ENCODE results near the gene EDRF1.

EDRF1 gene

DNA sequence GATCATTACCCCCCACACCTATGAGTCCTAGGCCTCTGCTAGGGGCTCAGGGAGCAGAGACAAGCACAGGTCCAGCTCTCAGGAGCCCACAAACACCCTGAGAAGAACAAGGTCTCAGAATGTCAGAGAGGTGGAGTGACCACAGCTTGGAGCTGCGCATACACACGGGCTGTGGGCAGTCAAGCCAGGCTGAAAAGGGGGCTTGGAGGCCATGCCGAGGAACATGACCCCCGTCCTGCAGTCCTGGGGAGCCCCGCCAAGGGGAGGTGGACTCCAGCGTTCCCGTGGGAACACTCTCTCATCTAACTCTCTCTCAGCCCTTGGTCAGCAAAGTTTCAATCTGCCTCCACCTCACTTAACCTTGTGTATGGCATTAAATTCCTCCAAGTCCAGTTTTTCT is 63.9 kb downstream of the EDRF1 start:
- no peak overlapping the region for H3K4me3 ChIP-seq (ENCODE audit: control insufficient read depth, low read depth, low read length)
- TF ChIP-seq, protein P1, sequence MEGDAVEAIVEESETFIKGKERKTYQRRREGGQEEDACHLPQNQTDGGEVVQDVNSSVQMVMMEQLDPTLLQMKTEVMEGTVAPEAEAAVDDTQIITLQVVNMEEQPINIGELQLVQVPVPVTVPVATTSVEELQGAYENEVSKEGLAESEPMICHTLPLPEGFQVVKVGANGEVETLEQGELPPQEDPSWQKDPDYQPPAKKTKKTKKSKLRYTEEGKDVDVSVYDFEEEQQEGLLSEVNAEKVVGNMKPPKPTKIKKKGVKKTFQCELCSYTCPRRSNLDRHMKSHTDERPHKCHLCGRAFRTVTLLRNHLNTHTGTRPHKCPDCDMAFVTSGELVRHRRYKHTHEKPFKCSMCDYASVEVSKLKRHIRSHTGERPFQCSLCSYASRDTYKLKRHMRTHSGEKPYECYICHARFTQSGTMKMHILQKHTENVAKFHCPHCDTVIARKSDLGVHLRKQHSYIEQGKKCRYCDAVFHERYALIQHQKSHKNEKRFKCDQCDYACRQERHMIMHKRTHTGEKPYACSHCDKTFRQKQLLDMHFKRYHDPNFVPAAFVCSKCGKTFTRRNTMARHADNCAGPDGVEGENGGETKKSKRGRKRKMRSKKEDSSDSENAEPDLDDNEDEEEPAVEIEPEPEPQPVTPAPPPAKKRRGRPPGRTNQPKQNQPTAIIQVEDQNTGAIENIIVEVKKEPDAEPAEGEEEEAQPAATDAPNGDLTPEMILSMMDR (IDR thresholded peaks at IDR 0.05; ENCODE audit: control insufficient read depth, insufficient read depth, low read depth, low read length, missing control alignments) = no peak
- DNase-seq (ENCODE audit: low read depth) = no peak

DNA sequence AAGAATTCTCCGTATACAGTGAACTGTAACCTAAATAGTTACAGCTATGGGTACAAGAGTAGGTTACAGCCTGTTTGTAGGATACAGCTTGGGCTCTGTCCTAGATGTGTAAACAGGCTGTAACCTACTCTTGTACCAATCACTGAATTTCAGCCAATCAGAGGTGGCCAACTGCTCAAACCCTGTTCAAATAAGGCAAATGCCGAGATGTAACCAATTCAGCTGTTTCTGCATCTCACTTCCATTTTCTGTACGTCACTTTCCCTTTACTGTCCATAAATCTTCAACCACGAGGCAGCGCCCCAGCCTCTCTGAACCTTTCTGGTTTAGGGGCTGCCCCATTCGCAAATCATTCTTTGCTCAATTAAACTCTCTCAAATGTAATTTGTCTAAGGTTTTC is 64.4 kb downstream of the EDRF1 start:
- DNase-seq (ENCODE audit: low read depth) = no peak
- TF ChIP-seq, protein P1 (IDR thresholded peaks at IDR 0.05; ENCODE audit: control insufficient read depth, insufficient read depth, low read depth, low read length, missing control alignments) = no peak
- H3K4me3 ChIP-seq (ENCODE audit: control insufficient read depth, low read depth, low read length) = no peak overlapping the region

DNA sequence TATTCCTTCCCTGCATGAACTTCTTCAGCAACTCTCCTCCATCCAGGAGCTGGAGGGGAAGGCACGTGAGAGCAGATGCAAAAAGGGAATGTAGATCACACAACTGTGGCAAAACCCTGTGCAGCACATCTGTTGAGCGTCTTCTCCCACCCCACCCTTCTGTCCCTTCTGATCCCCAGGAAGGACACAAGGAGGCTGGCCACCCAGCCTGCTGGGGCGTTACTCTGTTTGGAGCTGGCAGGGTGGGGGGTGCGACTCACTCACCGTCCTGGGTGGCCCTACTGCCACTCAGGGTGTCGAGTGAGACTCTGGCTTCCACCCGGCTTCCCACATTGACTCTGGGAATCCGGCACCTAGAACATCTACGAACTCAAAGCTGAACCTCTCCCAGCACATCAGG is 66.3 kb downstream of the EDRF1 start:
- TF ChIP-seq, protein P1 (IDR thresholded peaks at IDR 0.05; ENCODE audit: control insufficient read depth, insufficient read depth, low read depth, low read length, missing control alignments) = no peak
- DNase-seq (ENCODE audit: low read depth) = no peak
- H3K4me3 ChIP-seq (ENCODE audit: control insufficient read depth, low read depth, low read length) = no peak overlapping the region

DNA sequence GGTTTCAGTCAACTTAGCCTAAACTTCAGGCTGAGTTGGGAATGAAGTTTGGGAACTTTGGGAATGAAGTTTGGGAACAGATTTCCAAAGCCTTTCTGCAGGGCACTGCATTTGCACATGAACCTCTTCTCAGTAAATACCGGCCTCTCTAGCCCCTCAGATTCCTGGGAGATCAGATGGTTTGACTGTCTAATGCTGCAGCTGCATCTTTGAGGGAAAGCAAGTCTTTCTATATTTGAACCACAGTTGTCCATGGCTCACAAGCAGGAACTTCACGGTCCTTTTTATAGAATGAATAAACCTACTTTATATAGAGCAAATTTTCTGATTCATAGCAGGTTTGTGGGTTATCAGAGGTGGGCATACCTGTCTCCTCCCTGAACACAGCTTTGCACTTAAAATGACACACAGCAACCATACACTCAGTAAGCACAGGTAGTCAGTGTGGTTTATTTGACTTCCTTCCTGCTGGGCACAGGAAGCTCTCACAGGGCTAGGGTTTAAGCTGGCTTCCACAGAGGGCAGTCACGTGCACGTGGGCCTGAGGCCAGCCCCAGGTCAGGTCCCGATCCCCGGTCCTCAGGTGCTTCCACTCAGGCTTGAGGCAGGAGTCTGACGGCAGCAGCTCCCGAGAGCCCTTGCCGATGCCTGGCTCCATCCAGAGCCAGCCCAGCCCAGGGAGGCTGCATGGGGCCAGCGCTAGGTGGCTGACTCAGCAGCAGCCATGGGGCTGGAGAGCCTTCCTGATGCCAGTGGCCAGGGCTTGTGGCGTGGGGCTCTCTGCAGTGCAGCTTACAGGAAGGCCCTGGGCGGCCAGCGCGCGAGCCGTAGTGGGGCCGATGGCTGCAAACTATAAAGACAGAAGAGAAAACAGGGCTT is 68.9 kb downstream of the EDRF1 start:
- DNase-seq (ENCODE audit: low read depth) = no peak
- no peak overlapping the region for H3K4me3 ChIP-seq (ENCODE audit: control insufficient read depth, low read depth, low read length)
- TF ChIP-seq, protein P1 (IDR thresholded peaks at IDR 0.05; ENCODE audit: control insufficient read depth, insufficient read depth, low read depth, low read length, missing control alignments) = no peak

DNA sequence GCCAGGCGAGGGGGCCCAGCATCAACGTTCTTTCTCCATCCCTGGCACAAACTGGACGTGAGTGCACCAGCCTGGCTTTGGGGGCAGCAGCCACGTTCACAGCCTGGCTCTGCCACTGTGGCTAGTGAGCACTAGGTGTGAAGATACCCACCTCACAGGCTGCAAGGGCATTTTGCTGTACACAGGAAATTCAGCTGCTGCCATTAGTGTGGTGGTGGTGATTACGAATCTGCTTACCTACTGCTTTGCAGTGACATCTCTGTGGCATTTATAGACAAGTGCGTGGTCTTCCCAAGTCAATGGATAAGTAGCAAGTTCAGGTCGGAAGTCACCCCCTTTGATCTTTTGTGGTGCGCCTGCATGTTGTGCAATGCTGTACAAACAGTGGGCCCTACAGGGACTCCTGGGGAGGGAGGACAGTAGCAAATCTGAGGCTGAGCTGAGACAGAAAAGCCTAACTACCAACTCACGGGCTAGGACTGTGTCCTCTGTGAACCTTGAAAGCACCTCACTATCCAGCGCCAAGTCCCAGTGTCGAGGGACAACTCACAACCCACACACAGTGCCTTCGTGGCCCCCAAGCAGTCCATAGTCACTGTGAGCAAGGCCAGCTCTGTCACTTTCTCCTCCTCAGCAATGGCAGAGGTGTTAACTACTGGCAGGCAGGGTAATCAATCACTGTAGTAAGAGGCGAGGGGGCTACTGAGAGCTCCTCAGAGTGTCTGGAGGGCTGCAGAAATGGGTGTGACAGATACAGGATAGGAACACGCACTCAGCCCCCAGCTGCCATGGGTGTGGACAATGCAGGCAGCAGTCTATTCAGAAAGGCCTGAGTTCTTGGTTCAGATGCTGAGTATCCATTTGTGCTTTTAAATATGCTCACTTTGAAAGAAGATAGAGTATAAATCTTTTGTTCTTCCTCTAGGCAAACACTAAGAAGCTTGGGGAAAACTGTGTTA is 73.1 kb downstream of the EDRF1 start:
- TF ChIP-seq, protein P1 (IDR thresholded peaks at IDR 0.05; ENCODE audit: control insufficient read depth, insufficient read depth, low read depth, low read length, missing control alignments) = no peak
- DNase-seq (ENCODE audit: low read depth) = no peak
- H3K4me3 ChIP-seq (ENCODE audit: control insufficient read depth, low read depth, low read length) = no peak overlapping the region

DNA sequence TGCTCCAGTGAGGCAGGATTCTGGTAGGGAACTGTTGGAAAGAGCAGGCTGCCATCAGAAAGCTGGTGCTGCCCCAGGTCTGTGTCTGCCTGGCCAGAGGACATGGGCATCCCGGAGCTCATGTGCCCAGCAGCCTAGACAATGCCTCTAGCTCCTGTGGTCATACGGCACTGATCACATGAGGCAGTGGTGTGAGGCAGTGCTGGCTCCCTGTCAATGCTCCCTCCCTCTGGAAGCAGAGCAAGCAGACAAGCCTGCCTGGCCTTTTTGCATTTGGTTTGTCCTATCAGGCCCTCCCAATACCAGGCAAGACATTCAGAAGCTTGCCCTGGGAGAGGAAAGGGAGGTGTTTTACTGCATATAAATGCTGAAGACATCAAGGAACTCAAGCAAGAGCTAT is 75.6 kb downstream of the EDRF1 start:
- no peak for DNase-seq (ENCODE audit: low read depth)
- no peak overlapping the region for H3K4me3 ChIP-seq (ENCODE audit: control insufficient read depth, low read depth, low read length)
- TF ChIP-seq, protein P1 (IDR thresholded peaks at IDR 0.05; ENCODE audit: control insufficient read depth, insufficient read depth, low read depth, low read length, missing control alignments) = no peak

Measured in AG09309 (cell line).